ENCODE results near the gene GPAT3.
"Not testable (repeated sequence)": the region's sequence is repeated elsewhere in the genome, so short reads cannot be mapped to it uniquely, and the experiment has no call there.

Gene GPAT3

DNA sequence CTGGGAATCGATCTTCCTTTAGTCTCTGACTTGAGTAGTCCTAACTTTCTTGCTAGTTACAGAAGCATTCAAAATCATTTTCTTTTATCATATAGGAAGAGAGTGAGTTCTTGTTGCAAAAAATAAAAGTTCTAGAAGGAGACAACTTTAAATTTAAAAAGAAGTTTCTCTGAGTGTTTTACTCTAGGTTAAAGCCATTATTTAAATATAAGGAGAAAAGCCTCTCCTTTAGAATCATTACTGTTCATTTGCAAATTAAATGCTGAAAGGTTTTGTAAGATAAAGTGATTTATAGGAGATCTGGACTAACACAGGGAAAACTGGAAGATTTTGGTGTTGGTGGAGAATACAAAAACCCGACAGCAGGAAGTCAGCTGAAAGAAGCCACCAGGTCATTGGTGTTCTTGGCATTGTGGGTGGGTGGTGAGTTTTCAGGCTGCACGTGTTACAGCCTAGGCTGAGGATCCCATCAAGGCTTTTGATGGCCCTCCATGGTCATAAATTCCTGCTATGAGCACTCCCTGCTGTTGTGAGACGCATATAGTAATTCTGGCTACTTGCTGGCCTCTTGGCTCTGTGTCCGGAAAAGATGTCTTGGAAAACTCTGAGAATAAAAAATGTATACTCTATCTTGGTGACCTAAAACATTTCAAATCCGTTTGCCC is 81.6 kb downstream of the GPAT3 start:
- Mint-ChIP-seq H3K4me3 (no peak overlapping the region), H3K27me3 (peaks cover 40 to 48% of the 10 kb centered on the region in 2 donors), H3K27ac (no peak overlapping the region), H3K4me1 (ENCODE audit: low read depth in 2 of 2) (no peaks in the 10 kb centered on the region), H3K36me3 (ENCODE audit: insufficient read depth) (peaks cover 2% of the 10 kb centered on the region), H3K9me3 (peaks cover 7 to 14% of the 10 kb centered on the region in 2 donors)
- ATAC-seq (replicated peaks) (no peak), DNase-seq (no peak)

DNA sequence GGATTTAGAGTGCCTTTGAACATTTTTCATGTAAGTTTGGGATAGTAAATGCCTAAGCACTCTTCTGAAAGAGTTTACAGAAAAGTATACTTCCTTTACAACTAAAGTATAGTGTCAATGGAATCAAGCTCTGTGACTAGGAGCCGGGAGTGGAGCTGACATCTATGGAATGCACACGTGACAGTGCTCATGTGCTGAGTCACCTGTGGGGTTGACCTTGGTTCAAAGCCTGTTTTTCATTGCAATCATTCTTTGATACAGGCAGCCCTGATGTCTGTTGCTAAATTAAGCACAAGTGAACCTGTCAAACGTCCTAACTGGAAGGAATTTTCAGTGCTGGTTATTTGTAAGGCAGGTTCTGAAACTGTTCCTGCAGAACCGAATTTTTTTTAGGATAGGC is 82.5 kb downstream of the GPAT3 start:
- Mint-ChIP-seq H3K9me3 (peaks cover 5 to 16% of the 10 kb centered on the region in 2 donors), H3K4me1 (ENCODE audit: low read depth in 2 of 2) (no peaks in the 10 kb centered on the region), H3K27ac (no peak overlapping the region), H3K36me3 (ENCODE audit: insufficient read depth) (peaks cover 2% of the 10 kb centered on the region), H3K4me3 (no peak overlapping the region), H3K27me3 (peaks cover 45 to 49% of the 10 kb centered on the region in 2 donors)
- no peak for ATAC-seq (replicated peaks)
- no peak for DNase-seq

DNA sequence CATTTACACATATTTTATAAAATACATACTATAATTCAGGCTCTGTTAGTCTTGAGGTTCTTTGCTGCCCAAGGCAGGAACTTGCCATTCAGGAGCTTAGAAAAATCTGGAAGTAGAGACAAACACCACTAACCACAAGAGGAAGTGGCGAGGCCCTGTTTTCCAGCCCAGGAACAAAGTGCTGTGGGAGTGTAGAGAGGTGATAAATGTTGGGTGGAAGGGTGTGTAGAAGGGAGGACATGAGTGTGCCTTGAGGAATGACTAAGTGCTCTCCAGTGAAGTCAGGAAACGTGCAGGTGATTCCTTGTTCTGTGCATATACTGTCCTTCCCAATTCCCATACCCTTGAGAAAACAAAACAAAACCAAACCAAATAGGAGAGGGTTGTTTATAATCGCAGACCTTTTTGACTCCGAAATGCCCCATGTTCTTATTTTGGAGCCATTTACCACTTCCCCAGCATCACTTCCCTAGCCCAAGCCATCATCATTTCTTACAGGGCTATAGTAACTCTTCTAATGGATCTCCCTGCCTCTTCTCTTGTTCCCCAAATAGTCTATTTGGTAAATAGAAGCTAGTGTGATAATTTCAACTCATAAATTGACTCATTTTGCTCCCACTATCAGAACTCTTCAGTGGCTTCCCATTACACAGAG is 83.2 kb downstream of the GPAT3 start:
- Mint-ChIP-seq H3K9me3 (peaks cover 3 to 12% of the 10 kb centered on the region in 2 donors), H3K4me1 (ENCODE audit: low read depth in 2 of 2) (no peaks in the 10 kb centered on the region), H3K27me3 (peaks cover 46 to 56% of the 10 kb centered on the region in 2 donors), H3K4me3 (no peak overlapping the region), H3K36me3 (ENCODE audit: insufficient read depth) (peaks cover 2% of the 10 kb centered on the region), H3K27ac (no peak overlapping the region)
- DNase-seq (no peak), ATAC-seq (replicated peaks) (no peak)

DNA sequence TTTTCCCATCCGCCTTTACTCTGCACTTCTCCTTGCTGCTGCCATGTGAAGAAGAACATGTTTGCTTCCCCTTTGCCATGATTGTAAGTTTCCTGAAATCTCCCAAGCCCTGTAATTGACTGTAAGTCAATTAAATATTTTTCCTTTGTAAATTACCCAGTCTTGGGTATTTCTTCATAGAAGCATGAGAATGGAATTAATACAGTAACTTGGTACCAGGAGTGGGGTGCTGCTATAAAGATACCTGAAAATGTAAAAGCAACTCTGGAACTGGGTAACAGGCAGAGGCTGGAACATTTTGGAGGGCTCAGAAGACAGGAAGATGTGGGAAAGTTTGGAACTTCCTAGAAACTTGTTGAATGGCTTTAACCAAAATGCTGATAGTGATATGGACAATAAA is 86.2 kb downstream of the GPAT3 start:
- not testable (repeated sequence) for DNase-seq; ATAC-seq (replicated peaks); H3K4me1 Mint-ChIP-seq (ENCODE audit: low read depth in 2 of 2); H3K9me3 Mint-ChIP-seq; H3K27ac Mint-ChIP-seq; H3K36me3 Mint-ChIP-seq (ENCODE audit: insufficient read depth); H3K4me3 Mint-ChIP-seq
- H3K27me3 Mint-ChIP-seq: peaks cover 66 to 86% of the 10 kb centered on the region in 2 donors

DNA sequence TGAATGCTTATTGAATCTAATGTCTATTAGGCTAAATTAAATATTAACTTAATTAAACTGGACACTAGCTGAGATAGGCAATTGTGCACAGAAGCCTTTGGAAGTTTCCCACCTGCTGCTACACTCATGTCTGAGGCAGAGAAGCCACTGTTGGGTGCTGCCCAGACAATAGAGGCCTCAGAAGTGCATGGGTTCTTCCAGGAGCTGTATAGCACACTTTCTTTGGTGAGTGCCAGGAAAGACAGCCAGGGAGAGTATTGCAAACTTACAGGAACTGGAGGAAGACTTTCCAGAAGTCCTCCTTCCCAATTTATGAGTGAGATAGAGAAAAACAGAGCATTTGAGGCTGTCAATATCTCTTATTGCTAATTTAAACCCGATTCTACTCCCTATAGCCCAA is 89.9 kb downstream of the GPAT3 start:
- Mint-ChIP-seq H3K4me1 (ENCODE audit: low read depth in 2 of 2) (no peaks in the 10 kb centered on the region), H3K36me3 (ENCODE audit: insufficient read depth) (no peaks in the 10 kb centered on the region), H3K4me3 (no peak overlapping the region), H3K9me3 (peaks cover 2 to 8% of the 10 kb centered on the region in 2 donors), H3K27me3 (peaks cover 42 to 62% of the 10 kb centered on the region in 2 donors), H3K27ac (no peak overlapping the region)
- DNase-seq (no peak), ATAC-seq (replicated peaks) (no peak)

DNA sequence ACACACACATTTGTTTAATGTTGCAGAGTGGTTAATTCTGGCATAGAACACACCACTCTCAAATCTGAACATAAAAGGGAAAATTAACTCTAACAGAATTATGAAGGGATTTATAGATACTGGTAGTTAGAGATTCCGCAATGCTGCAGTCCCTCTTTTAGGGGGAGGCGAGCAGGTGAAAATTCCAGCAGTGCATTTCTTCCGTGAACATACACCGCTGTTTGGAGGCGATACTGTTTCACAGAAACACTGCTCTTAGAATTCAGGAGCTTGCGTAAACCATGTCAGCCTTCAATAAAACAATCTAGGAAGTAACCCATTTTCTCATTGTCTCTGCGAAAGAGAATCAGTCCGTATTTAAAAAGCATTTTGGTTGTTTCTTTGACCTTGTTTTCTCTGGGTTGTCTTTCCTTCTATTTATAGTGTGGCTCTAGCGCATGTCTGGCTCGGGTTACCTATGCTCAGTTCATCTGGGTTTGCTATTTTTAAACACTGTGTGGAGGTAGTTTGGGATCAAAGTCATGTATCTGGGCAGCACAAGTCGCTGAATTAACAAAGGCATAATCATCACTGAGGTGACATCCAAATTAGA is 90.4 kb downstream of the GPAT3 start:
- no peaks in the 10 kb centered on the region for H3K36me3 Mint-ChIP-seq (ENCODE audit: insufficient read depth)
- H3K27ac Mint-ChIP-seq: no peak overlapping the region
- ATAC-seq (replicated peaks): no peak
- peaks cover 36 to 57% of the 10 kb centered on the region in 2 donors for H3K27me3 Mint-ChIP-seq
- H3K4me3 Mint-ChIP-seq: no peak overlapping the region
- DNase-seq: no peak
- no peaks in the 10 kb centered on the region for H3K4me1 Mint-ChIP-seq (ENCODE audit: low read depth in 2 of 2)
- H3K9me3 Mint-ChIP-seq: peaks cover 2 to 8% of the 10 kb centered on the region in 2 donors

DNA sequence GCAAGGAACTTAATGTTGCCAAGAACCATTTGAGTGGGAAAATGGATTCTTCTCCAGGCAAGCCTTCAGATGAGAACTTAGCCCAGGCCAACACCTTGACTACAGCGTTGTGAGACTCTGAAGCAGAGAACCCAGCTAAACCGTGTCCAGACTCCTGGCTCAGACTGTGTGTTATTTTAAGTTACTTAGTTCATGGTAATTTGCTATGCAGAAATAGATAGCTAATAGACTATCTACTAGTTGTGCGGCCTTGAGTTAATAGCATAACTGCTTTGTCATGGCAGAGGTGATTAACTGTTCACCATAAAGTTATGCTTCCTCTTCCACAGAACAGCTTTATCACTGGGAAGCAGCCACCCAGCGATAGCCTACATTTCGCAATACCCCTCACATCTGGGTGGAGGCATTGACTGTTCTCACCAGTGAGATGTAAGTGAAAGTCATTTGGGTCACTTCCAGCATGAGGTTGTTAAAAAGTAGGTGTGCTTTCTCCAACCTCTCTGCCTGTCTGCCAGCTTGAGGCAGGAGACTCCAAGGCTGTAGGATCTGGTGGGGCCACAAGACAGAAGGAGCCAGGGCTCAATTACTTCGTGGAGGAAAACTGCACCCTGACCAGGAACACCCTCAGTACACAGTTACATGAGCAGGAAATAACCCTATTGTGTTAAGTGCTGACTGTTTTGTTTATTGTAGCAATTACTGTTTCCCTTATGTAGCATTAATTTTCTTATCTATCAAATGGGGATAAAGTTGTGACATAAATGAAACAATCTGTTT is 94.2 kb downstream of the GPAT3 start:
- ATAC-seq (replicated peaks): no peak

DNA sequence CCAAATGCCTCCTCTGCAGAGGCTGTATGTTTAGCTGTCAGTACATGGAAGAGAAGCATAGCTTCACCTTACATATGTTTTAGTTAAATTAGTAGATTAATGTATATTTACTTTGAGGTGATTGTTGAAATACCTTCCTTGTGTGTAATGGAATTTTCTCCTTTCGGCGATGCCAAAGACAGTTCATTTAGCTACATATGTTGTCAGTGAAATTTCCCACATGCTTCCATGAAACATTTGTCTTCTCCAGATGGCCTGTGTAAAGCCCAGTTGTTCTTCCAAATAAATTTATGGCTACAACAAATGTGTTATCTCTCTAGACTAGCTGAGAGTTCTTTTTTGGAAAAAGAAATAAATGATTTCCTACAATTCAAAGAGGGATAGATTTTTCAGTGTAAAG is 95.2 kb downstream of the GPAT3 start:
- H3K9me3 Mint-ChIP-seq: no peaks in the 10 kb centered on the region
- H3K27me3 Mint-ChIP-seq: peaks cover 10 to 22% of the 10 kb centered on the region in 2 donors
- no peak overlapping the region for H3K27ac Mint-ChIP-seq
- H3K4me1 Mint-ChIP-seq (ENCODE audit: low read depth in 2 of 2): no peaks in the 10 kb centered on the region
- no peaks in the 10 kb centered on the region for H3K36me3 Mint-ChIP-seq (ENCODE audit: insufficient read depth)
- H3K4me3 Mint-ChIP-seq: no peak overlapping the region
- DNase-seq: no peak
- no peak for ATAC-seq (replicated peaks)

More for the DNA sequence above, 94.2 kb downstream of the GPAT3 start:
- no peak for DNase-seq
- Mint-ChIP-seq H3K27me3 (peaks cover 20 to 26% of the 10 kb centered on the region in 2 donors), H3K27ac (no peak overlapping the region), H3K4me3 (no peak overlapping the region), H3K9me3 (no peaks in the 10 kb centered on the region), H3K36me3 (ENCODE audit: insufficient read depth) (no peaks in the 10 kb centered on the region), H3K4me1 (ENCODE audit: low read depth in 2 of 2) (no peaks in the 10 kb centered on the region)

DNA sequence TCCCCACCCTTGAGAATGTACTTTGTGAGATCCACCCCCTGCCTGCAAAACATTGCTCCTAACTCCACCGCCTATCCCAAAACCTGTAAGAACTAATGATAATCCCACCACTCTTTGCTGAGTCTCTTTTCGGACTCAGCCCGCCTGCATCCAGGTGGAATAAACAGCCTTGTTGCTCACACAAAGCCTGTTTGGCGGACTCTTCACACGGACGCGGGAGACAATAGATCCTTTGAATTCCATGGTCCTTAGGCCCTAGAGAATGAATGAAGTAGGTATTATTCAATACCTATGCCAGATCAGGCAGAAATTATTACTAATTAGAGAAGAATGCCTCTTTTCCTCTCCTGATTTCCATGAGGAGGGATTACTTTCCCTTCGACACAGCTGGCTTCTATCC is 101.0 kb downstream of the GPAT3 start:
- no peaks in the 10 kb centered on the region for H3K9me3 Mint-ChIP-seq
- H3K36me3 Mint-ChIP-seq (ENCODE audit: insufficient read depth): no peaks in the 10 kb centered on the region
- DNase-seq (no peak), ATAC-seq (replicated peaks) (no peak)
- H3K4me1 Mint-ChIP-seq (ENCODE audit: low read depth in 2 of 2): no peaks in the 10 kb centered on the region
- H3K4me3 Mint-ChIP-seq: no peak overlapping the region
- no peak overlapping the region for H3K27ac Mint-ChIP-seq
- peaks cover 10 to 15% of the 10 kb centered on the region in 2 donors for H3K27me3 Mint-ChIP-seq

DNA sequence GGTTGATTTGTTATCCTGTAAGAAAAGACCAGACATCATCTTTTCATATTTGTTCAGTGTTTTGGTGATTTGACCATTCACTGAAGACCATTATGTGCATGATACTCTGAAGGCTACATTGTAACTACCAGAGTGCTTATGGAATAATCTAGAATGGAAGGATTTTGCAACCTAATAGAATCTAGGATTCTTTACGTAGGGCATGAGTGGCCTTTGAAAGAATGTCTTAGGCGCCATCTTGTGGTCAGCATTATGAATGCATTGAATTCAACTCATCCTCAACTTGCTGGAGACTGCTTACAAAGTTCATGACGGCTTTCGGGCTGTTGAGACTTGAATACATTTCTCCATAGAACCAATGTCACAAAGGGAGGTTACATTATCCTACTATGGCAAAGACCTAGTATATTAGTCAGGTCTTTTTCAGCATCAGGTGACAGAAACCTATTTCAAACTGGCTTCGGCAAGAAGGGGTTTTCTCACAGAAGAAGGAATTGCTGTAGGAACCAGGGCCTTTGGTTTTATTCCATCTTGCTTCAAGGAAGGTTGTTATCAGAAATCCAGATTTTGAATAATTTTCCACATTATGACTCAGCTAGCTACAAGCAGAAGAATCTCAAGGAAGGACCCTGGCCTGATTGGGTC is 104.1 kb downstream of the GPAT3 start:
- Mint-ChIP-seq H3K27me3 (peaks cover 7 to 16% of the 10 kb centered on the region in 2 donors), H3K4me3 (no peak overlapping the region), H3K36me3 (ENCODE audit: insufficient read depth) (no peaks in the 10 kb centered on the region), H3K9me3 (no peaks in the 10 kb centered on the region), H3K27ac (no peak overlapping the region), H3K4me1 (ENCODE audit: low read depth in 2 of 2) (peaks cover 2 to 4% of the 10 kb centered on the region in 2 donors)
- DNase-seq (peak; percentile 53 to 64 (median 60)), ATAC-seq (replicated peaks) (peak; percentile 65)

DNA sequence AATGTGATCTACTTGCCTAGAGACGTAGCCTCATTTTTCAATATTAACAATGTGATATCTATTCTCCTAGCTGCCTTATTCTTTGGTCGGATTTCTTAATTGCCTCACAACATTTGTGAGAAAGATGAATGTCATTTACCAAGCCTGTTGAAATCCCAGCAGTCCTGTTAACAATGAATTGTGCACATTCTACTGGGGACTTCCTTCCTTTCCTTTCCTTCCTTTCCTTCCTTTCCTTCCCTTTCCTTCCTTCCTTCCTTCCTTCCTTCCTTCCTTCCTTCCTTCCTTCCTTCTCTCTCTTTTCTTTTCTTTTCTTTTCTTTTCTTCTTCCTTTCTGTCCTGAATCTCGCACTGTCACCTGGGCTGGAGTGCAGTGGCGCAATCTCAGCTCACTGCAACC is 107.1 kb downstream of the GPAT3 start:
- H3K36me3 Mint-ChIP-seq (ENCODE audit: insufficient read depth): no peaks in the 10 kb centered on the region
- H3K4me3 Mint-ChIP-seq: no peak overlapping the region
- H3K4me1 Mint-ChIP-seq (ENCODE audit: low read depth in 2 of 2): peaks cover 2 to 4% of the 10 kb centered on the region in 2 donors
- peaks cover 7 to 8% of the 10 kb centered on the region in 2 donors for H3K27me3 Mint-ChIP-seq
- H3K9me3 Mint-ChIP-seq: no peaks in the 10 kb centered on the region
- DNase-seq (no peak), ATAC-seq (replicated peaks) (no peak)
- H3K27ac Mint-ChIP-seq: no peak overlapping the region

DNA sequence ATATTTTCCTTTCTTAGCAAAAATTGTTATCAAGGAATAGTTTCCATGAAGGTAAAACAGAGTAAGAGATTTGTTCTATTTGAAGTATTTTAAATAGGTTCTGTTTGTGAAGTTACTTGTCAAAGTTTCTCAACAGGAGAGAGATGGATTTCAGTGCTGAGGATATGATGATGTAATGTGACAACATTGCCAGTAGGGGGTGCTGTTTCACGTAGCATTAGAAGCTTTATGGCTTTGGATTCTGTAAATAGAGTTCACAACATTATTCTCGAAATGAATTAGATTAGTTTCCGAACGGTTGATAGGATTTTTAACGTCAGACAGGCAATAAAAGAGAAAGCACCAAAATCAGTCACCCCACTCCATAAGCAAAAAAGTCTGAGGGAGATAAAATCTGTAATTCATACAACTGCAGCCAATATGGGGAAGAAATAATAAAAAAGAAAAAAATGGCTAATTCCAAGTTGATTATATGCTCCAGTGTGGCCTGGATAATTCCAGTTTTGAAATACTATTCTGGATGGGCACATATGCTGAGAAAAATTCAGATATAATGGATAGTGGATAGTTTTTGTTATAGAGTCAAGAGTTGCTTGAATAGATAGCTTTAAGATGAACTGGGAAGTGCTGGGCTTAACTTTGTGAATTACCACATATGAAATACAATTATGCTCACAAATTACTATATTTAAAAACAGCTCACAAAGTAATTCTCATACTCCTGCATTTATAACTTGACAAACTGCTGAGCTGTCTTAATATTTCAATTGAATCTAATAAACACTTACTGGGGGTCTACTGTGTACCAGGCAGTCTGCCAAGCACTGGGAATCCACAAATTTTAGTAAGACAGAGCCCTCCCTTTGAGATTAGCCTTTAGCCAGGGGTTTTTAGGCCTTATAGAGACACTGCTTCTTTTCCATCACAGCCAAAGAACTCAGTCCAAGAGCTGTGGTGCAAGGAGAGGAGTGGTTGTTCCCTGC is 109.1 kb downstream of the GPAT3 start:
- peak; percentile 67 for ATAC-seq (replicated peaks)
- H3K27me3 Mint-ChIP-seq: peaks cover 7 to 8% of the 10 kb centered on the region in 2 donors
- peak; percentile 23 to 33 (median 26) for DNase-seq
- peaks cover 2 to 4% of the 10 kb centered on the region in 2 donors for H3K4me1 Mint-ChIP-seq (ENCODE audit: low read depth in 2 of 2)
- no peak overlapping the region for H3K4me3 Mint-ChIP-seq
- H3K9me3 Mint-ChIP-seq: no peaks in the 10 kb centered on the region
- no peak overlapping the region for H3K27ac Mint-ChIP-seq
- no peaks in the 10 kb centered on the region for H3K36me3 Mint-ChIP-seq (ENCODE audit: insufficient read depth)
